NOMO-1 treated with dmso at 0.1 percent for 144 hours (cell line): ENCODE measurements around the gene SLC2A8.

Experiments used
- DNase-seq: peaks from one replicate; lab custom pipeline; 2025; ENCODE audit not compliant: unreplicated experiment; lab: John Stamatoyannopoulos, UW

The SLC2A8 gene

GRCh38 chr9:127402401-127403090 is 5.6 kb downstream of the SLC2A8 start:
- no peak for DNase-seq

GRCh38 chr9:127403507-127404192 is 6.7 kb downstream of the SLC2A8 start:
- no peak for DNase-seq

- no peak for DNase-seq
These were observed 7.7 kb downstream of the SLC2A8 start for GRCh38 chr9:127404631-127405030.

GRCh38 chr9:127405344-127406125 is 8.6 kb downstream of the SLC2A8 start:
- DNase-seq, result no peak

- DNase-seq, result no peak
These were observed 10.0 kb downstream of the SLC2A8 start for GRCh38 chr9:127406799-127407491.

GRCh38 chr9:127407492-127407843 is 10.5 kb downstream of the SLC2A8 start:
- DNase-seq, result no peak

- DNase-seq, result no peak
These were observed 14.2 kb downstream of the SLC2A8 start for GRCh38 chr9:127411122-127411521.

- no peak for DNase-seq
These were observed 18.2 kb downstream of the SLC2A8 start for GRCh38 chr9:127415141-127415540.

GRCh38 chr9:127415657-127416056 is 18.7 kb downstream of the SLC2A8 start:
- no peak for DNase-seq

GRCh38 chr9:127417131-127418036 is 20.4 kb downstream of the SLC2A8 start:
- no peak for DNase-seq

GRCh38 chr9:127418037-127418471 is 21.1 kb downstream of the SLC2A8 start:
- DNase-seq, result no peak

- no peak for DNase-seq
These were observed 22.4 kb downstream of the SLC2A8 start for GRCh38 chr9:127419348-127419747.

- DNase-seq, result no peak
These were observed 24.1 kb downstream of the SLC2A8 start for GRCh38 chr9:127421057-127421456.

GRCh38 chr9:127422133-127422782 is 25.3 kb downstream of the SLC2A8 start:
- no peak for DNase-seq

GRCh38 chr9:127422787-127423186 is 25.8 kb downstream of the SLC2A8 start:
- no peak for DNase-seq

GRCh38 chr9:127423476-127423933 is 26.5 kb downstream of the SLC2A8 start:
- DNase-seq, result no peak

- peak; percentile 93 for DNase-seq
These were observed 27.1 kb downstream of the SLC2A8 start, which contains the start of gene ZNF79 for GRCh38 chr9:127423934-127424675. TSS of gene ZNF79 (plus strand) at chr9:127424382. CDS start at chr9:127424788, 406 bp downstream.

GRCh38 chr9:127424676-127424999 is 27.7 kb downstream of the SLC2A8 start:
- DNase-seq, result no peak

GRCh38 chr9:127426756-127427155 is 29.8 kb downstream of the SLC2A8 start:
- DNase-seq, result no peak
